ENCODE results near the gene TMEM200C. TPM values are rescaled to one million over a fixed set of nuclear protein-coding genes. Genes with fewer than 3 reads are reported as not detected.

The TMEM200C gene
- total RNA-seq, 1 donor from 2014 or later: not detected

GRCh38 chr18:5909125-5909524, 13.8 kb upstream of the TMEM200C start:
- DNase-seq (ENCODE audit: low spot score): no peak
- Mint-ChIP-seq H3K9me3 (no peaks in the 10 kb centered on the region), H3K36me3 (ENCODE audit: low read depth) (no peaks in the 10 kb centered on the region), H3K27ac (no peak overlapping the region), H3K4me3 (ENCODE audit: low read depth) (no peak overlapping the region), H3K4me1 (ENCODE audit: low read depth) (no peaks in the 10 kb centered on the region), H3K27me3 (ENCODE audit: low read depth) (peaks cover 4% of the 10 kb centered on the region)
- intact Hi-C loops (cut with micrococcal nuclease): no loop called here

- no peak overlapping the region for H3K27ac Mint-ChIP-seq
- H3K36me3 Mint-ChIP-seq (ENCODE audit: low read depth): no peaks in the 10 kb centered on the region
- H3K27me3 Mint-ChIP-seq (ENCODE audit: low read depth): peaks cover 32% of the 10 kb centered on the region
These were observed 8.1 kb upstream of the TMEM200C start for GRCh38 chr18:5903386-5903785.

GRCh38 chr18:5900262-5900661, 4.9 kb upstream of the TMEM200C start:
- Mint-ChIP-seq H3K36me3 (ENCODE audit: low read depth) (no peaks in the 10 kb centered on the region), H3K4me3 (ENCODE audit: low read depth) (no peak overlapping the region), H3K9me3 (no peaks in the 10 kb centered on the region), H3K27me3 (ENCODE audit: low read depth) (peaks cover 57% of the 10 kb centered on the region), H3K27ac (no peak overlapping the region), H3K4me1 (ENCODE audit: low read depth) (no peaks in the 10 kb centered on the region)
- no peak for DNase-seq (ENCODE audit: low spot score)
- intact Hi-C loops (cut with micrococcal nuclease): no loop called here

More at GRCh38 chr18:5903386-5903785, 8.1 kb upstream of the TMEM200C start:
- no peaks in the 10 kb centered on the region for H3K4me1 Mint-ChIP-seq (ENCODE audit: low read depth)
- no peak for DNase-seq (ENCODE audit: low spot score)
- intact Hi-C loops (cut with micrococcal nuclease): no loop called here
- no peak overlapping the region for H3K4me3 Mint-ChIP-seq (ENCODE audit: low read depth)
- no peaks in the 10 kb centered on the region for H3K9me3 Mint-ChIP-seq

- Mint-ChIP-seq H3K4me1 (ENCODE audit: low read depth) (no peaks in the 10 kb centered on the region), H3K9me3 (no peaks in the 10 kb centered on the region), H3K27me3 (ENCODE audit: low read depth) (peaks cover 56% of the 10 kb centered on the region), H3K4me3 (ENCODE audit: low read depth) (no peak overlapping the region), H3K27ac (no peak overlapping the region), H3K36me3 (ENCODE audit: low read depth) (no peaks in the 10 kb centered on the region)
- no peak for DNase-seq (ENCODE audit: low spot score)
- intact Hi-C loops (cut with micrococcal nuclease): loop anchor here (10.0 kb wide), 1 partner anchor 355 kb away; the partner anchor contains the start of gene EPB41L3
These were observed 4.5 kb upstream of the TMEM200C start for GRCh38 chr18:5899835-5900234.

- no peak for DNase-seq (ENCODE audit: low spot score)
- Mint-ChIP-seq H3K36me3 (ENCODE audit: low read depth) (no peaks in the 10 kb centered on the region), H3K9me3 (no peaks in the 10 kb centered on the region), H3K27ac (no peak overlapping the region), H3K4me1 (ENCODE audit: low read depth) (peaks cover 2% of the 10 kb centered on the region), H3K4me3 (ENCODE audit: low read depth) (no peak overlapping the region), H3K27me3 (ENCODE audit: low read depth) (peaks cover 81% of the 10 kb centered on the region)
- intact Hi-C loops (cut with micrococcal nuclease): loop anchor here (10.0 kb wide), 1 partner anchor 351 kb away; the partner anchor contains the start of gene EPB41L3
These were observed 786 bp upstream of the TMEM200C start for GRCh38 chr18:5895876-5896740.

- Mint-ChIP-seq H3K36me3 (ENCODE audit: low read depth) (no peaks in the 10 kb centered on the region), H3K4me3 (ENCODE audit: low read depth) (no peak overlapping the region), H3K27me3 (ENCODE audit: low read depth) (peaks cover 71% of the 10 kb centered on the region), H3K27ac (no peak overlapping the region), H3K4me1 (ENCODE audit: low read depth) (peaks cover 2% of the 10 kb centered on the region), H3K9me3 (no peaks in the 10 kb centered on the region)
- intact Hi-C loops (cut with micrococcal nuclease): loop anchor here (5.0 to 10.0 kb wide), 3 partner anchors 108 to 350 kb away; partner anchors contain the start of gene EPB41L3
- DNase-seq (ENCODE audit: low spot score): no peak
These were observed 567 bp downstream of the TMEM200C start for GRCh38 chr18:5894611-5895298.

- Mint-ChIP-seq H3K4me1 (ENCODE audit: low read depth) (peaks cover 2% of the 10 kb centered on the region), H3K27ac (no peak overlapping the region), H3K4me3 (ENCODE audit: low read depth) (no peak overlapping the region), H3K9me3 (no peaks in the 10 kb centered on the region), H3K36me3 (ENCODE audit: low read depth) (no peaks in the 10 kb centered on the region), H3K27me3 (ENCODE audit: low read depth) (peaks cover 72% of the 10 kb centered on the region)
- DNase-seq (ENCODE audit: low spot score): no peak
- intact Hi-C loops (cut with micrococcal nuclease): loop anchor here (5.0 to 10.0 kb wide), 3 partner anchors 108 to 349 kb away; partner anchors contain the start of gene EPB41L3
These were observed 1.2 kb downstream of the TMEM200C start for GRCh38 chr18:5893956-5894610.

- DNase-seq (ENCODE audit: low spot score): no peak
- Mint-ChIP-seq H3K4me3 (ENCODE audit: low read depth) (no peak overlapping the region), H3K9me3 (no peaks in the 10 kb centered on the region), H3K27me3 (ENCODE audit: low read depth) (peaks cover 71% of the 10 kb centered on the region), H3K36me3 (ENCODE audit: low read depth) (no peaks in the 10 kb centered on the region), H3K4me1 (ENCODE audit: low read depth) (peaks cover 2% of the 10 kb centered on the region), H3K27ac (no peak overlapping the region)
- intact Hi-C loops (cut with micrococcal nuclease): loop anchor here (5.0 to 10.0 kb wide), 3 partner anchors 109 to 348 kb away; partner anchors contain the start of gene EPB41L3
These were observed 2.4 kb downstream of the TMEM200C start for GRCh38 chr18:5892823-5893431.

- Mint-ChIP-seq H3K9me3 (no peaks in the 10 kb centered on the region), H3K27ac (no peak overlapping the region), H3K4me3 (ENCODE audit: low read depth) (no peak overlapping the region), H3K36me3 (ENCODE audit: low read depth) (no peaks in the 10 kb centered on the region), H3K4me1 (ENCODE audit: low read depth) (peaks cover 2% of the 10 kb centered on the region), H3K27me3 (ENCODE audit: low read depth) (peaks cover 68% of the 10 kb centered on the region)
- intact Hi-C loops (cut with micrococcal nuclease): loop anchor here (5.0 to 10.0 kb wide), 3 partner anchors 110 to 347 kb away; partner anchors contain the start of gene EPB41L3
- DNase-seq (ENCODE audit: low spot score): no peak
These were observed 3.5 kb downstream of the TMEM200C start for GRCh38 chr18:5891854-5892215.

GRCh38 chr18:5891184-5891853, 4.0 kb downstream of the TMEM200C start:
- Mint-ChIP-seq H3K27ac (no peak overlapping the region), H3K27me3 (ENCODE audit: low read depth) (peaks cover 63% of the 10 kb centered on the region)
- no peak for DNase-seq (ENCODE audit: low spot score)

GRCh38 chr18:5890331-5891183, 4.8 kb downstream of the TMEM200C start:
- no peak for DNase-seq (ENCODE audit: low spot score)
- H3K9me3 Mint-ChIP-seq: no peaks in the 10 kb centered on the region
- no peaks in the 10 kb centered on the region for H3K36me3 Mint-ChIP-seq (ENCODE audit: low read depth)
- intact Hi-C loops (cut with micrococcal nuclease): loop anchor here (5.0 to 10.0 kb wide), 3 partner anchors 112 to 346 kb away; partner anchors contain the start of gene EPB41L3
- H3K4me1 Mint-ChIP-seq (ENCODE audit: low read depth): peaks cover 2% of the 10 kb centered on the region
- no peak overlapping the region for H3K27ac Mint-ChIP-seq
- no peak overlapping the region for H3K4me3 Mint-ChIP-seq (ENCODE audit: low read depth)
- peaks cover 58% of the 10 kb centered on the region for H3K27me3 Mint-ChIP-seq (ENCODE audit: low read depth)

More at GRCh38 chr18:5891184-5891853, 4.0 kb downstream of the TMEM200C start:
- intact Hi-C loops (cut with micrococcal nuclease): loop anchor here (5.0 to 10.0 kb wide), 3 partner anchors 111 to 347 kb away; partner anchors contain the start of gene EPB41L3
- Mint-ChIP-seq H3K4me3 (ENCODE audit: low read depth) (no peak overlapping the region), H3K4me1 (ENCODE audit: low read depth) (peaks cover 2% of the 10 kb centered on the region), H3K36me3 (ENCODE audit: low read depth) (no peaks in the 10 kb centered on the region), H3K9me3 (no peaks in the 10 kb centered on the region)

Measured in activated T-helper 2 cell treated with anti-CD3 and anti-CD28 coated beads, Interferon-gamma antibody, Interleukin-2, Interleukin-4, amounts not matched to agents 10 μg/mL and 5 μg/mL and 100 μg/mL, durations not matched to agents 14 hours and 24 hours and 36 hours (primary cell).